DLD1 (cell line): ENCODE measurements around the gene FYN.
"Not testable (repeated sequence)": the region's sequence is repeated elsewhere in the genome, so short reads cannot be mapped to it uniquely, and the experiment has no call there.

ENCODE experiments used
- in situ Hi-C: cut with HindIII; loops from 2 replicates; pipeline ENCODE4 v1.10.0; 2017; ENCODE audit warnings: low sequenced_read_pairs

FYN gene

DNA sequence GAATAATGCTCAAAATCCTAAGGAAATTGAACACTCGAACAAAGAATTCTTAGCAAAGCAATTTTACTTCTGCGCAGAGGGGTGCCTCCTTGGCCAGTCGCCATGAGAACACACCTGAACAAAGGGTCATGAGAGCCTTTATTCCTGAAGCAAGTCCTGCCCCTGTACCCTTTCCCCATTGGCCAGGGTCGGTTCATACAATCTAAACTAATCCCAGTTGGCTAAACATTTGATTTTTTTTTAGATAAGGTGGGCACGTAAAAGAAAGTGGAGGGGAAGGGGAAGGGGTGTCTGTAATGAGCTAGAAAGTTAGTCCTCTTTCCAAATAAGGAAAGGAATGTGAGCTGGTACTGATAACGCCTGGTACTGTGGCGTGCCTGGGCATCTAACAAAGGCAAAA lies 37.9 kb downstream of the FYN start:
- in situ Hi-C loops = not testable (repeated sequence)

DNA sequence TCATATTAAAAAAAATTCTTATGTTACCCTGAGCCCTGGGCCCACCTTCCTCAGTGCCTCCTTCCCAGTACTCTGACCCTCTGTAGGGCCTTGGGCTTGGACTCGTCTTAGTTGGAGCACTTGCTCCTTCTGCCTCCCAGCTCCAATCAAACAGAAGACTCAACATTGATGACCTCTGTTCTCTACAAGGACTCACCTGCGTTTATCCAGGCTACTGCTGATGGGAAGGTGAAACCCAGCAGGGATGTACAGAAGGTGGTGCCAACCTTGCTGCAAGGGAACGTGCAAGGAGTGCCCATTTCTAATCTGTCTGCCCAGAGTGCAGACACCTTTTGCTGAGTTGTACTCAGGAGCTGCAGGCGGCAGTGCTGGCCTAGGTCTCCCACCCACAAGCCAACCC lies 38.9 kb downstream of the FYN start:
- in situ Hi-C loops = no loop called here

DNA sequence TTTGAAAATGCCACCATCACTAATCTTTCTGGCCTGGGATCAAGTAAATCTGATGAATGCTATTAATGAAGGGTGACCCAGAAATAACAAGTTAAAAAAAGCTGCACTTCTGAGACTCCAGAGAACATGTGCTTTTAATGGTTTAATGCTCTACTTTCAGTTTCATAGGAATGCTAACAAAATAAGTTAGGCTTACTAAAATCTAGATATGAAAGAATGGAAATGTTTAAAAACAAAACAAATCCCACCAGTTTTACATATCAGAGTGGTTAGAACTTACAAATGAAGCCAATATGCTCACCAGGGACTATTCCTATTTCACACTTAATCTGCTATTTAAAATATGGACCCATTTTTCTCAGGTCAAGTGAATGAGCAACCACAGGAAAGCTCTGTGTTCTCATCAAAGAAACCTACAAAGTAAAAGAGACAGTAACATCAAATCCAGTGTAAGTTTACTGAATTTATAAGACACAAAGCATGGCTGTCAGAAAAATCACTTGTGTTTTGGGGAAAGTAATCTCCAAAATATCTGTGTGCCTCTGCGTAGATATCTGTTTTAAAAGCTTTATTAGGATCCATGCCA lies 40.3 kb downstream of the FYN start:
- in situ Hi-C loops = no loop called here

DNA sequence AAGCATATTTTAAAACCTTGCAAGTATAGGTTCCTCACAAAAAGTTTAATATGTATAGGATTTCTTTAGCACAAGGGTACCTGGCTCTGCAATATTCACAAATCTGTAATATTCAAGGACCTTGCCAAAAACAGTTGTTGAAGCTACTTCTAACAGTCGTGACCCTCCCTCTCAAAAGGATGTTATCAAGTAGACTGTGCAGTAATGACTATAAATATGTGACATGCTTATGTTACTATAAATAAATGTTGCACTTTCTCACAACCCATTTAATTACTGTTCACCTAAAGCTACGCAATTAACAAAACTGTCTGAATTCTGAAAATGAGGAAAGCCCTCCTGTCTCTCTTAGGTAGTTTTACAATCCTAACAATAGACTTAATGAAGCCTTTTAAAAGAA lies 41.8 kb downstream of the FYN start:
- in situ Hi-C loops = no loop called here

DNA sequence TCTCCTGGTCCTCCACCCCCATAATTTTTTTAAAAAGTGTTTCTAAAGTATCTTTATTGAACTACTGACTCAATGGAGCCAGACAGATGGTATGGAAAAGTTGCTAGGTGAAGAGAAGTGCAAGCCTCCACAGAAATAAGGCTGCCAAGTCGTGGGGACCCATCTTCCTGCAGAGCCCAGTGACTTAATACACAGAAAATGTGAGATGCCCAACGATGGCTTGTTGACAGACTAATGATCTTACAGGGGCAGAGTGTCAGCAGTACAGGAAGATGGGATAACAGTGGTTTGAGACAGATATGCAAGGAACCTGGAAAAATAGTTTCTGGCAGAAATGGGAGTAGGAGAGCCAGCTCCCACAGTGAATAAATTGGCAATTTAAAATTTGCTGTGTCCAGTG lies 43.3 kb downstream of the FYN start:
- in situ Hi-C loops = no loop called here

DNA sequence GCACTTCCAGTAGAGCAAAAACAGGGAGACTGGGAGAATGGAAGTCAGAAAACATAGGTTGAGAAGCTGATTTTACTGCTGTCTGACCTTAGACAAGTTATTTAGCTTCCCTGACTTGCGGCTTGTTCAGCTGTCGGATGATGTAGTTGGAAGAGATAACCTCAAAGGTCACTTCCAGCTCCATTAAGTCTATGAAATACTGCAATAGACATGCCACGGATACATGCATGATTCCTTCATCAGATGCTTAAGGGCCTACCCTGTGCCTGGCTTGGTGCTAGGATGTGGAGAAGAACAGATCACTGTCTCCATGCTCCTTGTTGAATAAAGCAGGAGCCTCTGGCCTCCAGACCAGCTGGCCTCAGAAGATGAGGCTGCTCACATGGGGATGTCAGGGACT lies 43.7 kb downstream of the FYN start:
- in situ Hi-C loops = no loop called here

DNA sequence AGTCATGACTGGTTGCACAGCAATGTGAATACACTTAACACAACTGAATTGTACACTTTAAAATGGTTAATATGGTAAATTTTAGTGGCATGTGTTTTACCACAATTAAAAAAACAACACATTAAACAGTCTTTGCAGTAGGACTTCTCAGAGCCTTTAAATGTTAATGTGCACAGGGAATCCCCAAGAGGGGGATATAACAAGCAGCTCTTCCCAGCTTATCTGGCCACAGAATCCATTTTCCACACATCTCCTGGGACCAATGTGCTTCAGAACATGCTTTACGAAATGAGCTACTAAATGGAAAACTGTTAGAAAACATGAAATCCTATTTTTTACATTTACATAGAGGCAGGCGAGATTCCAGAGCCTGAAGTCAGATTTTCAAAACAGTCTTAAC lies 44.4 kb downstream of the FYN start:
- in situ Hi-C loops = no loop called here

DNA sequence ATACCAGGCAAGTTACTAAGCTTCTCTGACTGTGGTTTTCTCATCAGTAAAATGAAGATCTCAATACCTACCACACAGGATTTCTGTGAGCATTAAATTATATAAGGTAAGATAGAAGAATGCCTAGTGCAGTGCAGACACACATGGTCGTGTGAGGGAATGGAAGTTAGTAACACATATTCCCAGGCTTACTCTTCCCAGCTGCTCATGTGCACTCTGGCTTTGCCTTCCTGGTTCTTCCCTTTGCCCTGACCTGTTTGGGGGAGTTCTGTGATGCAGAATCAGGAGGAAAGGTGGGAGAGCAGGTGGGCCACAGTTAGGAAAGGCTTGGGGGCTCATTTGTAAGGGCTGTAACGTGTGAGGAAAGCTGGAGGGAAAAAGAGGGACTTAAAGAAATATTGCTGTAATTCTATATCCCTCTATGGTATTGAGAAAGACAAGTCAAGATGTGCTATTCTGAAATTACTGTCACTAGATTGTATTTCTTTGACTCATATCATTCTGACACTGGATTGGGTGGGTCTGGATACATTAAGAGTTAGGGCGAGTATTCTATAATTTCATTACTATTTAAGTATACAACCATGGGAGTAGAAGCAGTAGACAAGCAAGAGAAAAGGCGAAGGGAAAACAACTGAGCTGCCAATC lies 47.7 kb downstream of the FYN start:
- in situ Hi-C loops = no loop called here

DNA sequence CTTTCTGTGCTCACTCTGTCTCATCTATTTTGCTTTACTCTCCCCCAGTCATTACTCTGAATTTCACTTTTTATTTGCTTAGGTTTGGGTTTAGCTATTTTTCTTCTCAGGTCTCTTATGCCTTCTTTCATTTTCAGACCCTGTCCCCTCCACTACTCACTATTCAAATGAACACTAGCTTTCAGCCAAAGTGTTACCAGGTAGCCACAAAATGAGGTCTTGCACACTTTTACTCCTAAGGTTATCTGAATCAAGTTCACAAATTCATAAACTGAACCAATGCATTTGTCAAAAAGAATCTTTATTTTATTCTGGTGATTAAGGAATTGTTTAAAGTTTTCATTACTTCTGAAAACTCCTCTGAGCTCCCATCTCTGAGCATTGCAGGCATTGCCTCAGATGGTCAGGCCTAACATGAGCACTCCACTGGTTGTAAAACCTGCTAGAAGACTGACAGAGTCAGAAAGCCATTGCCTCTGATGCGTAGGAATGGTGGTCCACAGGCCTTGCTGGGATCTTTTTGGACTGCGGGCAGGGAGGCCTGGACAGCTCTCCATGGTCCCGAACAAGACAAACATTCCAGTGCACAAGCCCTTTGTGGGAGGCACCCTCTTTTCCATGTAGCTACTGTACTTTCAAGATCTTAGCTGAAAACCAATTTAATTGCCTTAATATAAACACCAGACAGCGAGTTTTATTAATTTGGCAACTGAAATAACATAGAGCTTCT lies 48.5 kb downstream of the FYN start:
- in situ Hi-C loops = no loop called here

DNA sequence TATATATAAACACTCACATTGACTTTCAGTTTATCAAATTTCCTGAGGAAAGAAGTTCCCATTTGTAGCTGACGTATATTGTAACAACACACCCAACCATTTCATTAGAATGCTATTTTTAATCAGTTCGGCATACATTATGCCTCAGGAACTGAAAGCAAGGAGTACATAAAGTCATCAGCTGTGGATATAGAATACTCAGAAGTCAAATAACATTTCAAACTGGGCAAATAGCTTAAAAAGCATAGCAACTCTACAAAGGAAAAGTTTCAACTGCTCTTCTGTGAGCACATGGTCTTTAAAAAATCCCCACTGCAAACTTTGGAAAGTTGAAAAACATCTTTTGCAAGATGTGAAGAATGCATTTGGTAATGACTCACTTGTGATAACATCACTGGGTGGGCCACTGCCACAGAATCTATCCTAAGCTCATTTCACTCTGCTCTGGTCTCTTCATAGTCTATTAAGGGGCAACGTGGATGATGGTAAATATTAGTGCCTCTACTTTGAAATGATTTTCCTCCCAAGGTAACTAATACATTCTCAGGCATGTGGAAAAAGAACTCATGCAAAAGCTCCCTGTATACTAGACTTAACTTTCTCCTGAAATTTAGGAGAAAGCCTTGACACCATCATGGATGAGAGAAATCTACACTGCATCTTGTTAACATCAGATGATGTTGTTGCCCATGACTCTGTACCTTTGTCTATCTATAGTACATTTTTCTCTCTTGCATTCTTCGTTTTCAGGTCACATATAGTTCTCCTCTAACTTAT lies 49.2 kb downstream of the FYN start:
- in situ Hi-C loops = no loop called here

DNA sequence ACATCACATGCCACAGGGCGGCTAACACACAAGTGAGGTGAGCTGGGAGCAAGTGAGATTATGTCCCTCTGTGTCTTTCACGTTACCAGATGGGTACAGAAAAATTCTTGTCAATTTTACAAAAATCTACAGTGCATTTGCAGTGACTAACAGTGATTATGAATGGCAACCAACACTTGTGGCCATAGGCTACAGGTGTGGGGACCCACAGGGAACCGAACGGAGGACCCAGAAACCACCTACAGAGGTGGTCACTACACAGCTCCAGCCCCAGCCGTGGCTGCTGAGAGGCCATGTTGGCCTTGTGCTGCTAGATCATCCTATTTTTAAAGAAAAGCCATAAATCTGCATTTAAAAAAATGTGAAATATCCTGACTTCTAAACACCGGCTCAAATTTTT lies 50.2 kb downstream of the FYN start:
- in situ Hi-C loops = no loop called here

DNA sequence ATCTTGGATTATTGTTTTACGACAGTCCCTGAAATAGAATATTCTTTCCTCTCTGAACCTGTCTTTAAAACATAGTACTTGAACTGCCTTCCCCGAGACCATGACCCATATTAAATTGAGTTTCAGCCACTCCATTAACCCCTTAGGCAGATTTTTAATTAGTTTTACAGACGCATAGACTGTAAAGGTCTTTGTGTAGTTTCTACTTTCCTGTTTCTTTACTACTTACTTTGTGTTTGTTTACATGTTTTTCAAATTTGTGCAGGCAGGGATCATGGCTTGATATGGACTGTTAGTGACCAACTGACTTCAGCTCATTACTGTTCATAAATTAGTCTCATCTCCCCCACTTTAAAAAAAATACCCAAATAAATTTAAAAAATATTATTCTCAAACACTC lies 53.8 kb downstream of the FYN start:
- in situ Hi-C loops = no loop called here

DNA sequence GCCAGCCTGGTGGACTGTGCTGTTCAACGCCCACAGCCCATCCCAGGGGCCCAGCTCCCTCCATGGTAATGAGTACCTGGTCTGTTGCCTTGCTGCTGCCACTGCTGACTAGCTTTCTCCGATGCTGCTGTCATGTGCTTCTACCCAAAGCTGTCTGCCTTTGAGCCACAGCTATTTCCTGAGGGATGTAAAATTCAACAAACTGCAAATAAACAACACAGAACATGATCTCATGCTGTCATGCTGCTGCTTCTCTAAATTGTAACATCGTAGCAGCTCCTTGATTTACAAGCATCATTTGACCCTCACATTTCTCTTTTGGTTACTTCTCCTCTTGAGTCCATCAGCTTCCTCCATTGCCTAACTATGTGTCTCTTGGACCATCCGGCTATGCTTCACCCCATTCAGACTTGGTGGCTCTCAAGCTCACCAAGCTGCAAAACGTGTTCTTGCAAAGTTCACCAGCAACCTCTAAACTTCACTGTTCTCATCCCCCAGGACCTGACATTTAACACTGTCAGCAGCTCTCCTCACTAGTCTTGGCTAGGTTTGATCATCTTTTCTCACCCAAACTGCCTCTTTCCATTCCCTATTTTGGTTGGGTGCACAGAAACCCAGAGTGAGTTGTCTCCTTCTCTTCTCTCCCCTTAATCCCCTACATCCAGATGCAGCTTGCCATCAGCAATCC lies 54.6 kb downstream of the FYN start:
- in situ Hi-C loops = no loop called here

DNA sequence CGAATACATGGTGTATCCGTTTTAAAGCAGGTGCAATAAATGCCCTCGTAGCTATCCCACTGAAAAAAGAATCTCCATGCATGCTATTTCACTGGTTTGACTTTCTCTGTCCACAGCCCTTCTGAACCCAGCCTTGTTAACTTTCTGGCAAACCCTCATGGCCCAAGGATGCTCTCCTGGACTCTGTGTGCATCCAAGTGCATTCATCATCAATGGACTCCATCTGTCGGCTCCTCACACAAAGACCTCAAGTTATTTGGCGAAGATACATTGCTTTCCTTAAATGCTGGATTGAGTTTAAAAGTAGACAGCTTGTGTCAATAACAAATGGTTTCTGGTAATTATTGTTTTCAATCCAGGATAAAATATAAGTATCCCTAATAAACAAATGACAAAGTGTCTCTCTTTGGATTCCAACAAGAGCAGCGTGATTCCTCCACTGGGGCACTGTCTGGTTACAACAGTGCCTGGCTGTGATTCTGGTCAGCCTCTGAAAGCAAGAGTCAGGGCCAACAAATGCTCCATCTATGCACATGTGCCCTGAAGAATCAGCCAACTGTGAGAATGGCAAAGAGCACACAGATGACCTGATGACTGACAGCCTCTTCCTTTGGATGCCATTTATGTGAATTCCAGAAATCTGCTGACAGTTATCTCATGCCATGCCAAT lies 55.7 kb downstream of the FYN start:
- in situ Hi-C loops = no loop called here

DNA sequence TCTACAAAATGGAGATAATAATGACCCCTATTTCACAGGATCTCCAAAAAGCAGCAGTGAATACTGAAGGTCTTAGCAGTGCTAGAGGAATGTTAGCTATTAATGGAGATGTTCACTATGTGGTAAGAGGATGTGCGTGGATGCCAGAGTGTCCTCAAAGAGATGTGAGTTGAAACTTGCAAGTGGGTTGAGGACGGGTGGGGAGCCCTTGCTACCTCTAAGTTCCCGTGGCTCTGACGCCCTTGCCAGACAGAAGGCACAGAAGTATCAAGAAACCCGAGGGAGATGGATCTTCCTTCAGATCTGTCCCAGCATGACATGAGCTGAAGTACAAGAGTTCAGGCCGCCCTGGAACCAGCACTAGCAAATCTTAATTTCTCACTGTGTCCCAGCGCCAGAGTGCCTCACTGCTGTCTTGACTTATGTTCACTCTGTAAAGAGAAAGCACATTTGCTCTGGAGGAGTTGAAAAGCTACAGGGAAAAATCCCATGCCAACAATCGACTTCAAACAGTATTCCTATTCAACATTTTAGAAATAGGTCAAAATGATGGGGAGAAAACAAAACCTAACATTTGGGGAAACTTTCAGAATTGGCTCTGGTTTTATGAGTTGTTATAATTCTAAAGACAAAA lies 59.5 kb downstream of the FYN start:
- in situ Hi-C loops = no loop called here

DNA sequence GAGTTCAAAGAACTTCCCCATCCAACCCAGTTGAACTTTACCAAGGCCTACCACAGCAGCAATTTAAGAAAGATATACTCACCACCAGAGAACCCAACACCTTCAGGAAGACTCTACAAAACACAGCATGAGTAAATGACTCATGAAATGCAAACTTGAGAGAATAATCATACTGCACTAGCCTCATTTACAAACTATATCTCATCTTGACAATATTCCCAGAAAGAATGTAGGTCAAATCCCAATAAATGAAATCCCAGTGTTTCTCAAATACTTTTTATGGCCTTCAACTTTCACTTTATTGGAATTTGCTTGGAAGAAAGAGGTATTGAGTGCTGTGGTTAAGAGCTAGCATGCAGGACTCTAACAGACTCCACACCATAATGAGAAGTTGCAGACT lies 60.0 kb downstream of the FYN start:
- in situ Hi-C loops = no loop called here

DNA sequence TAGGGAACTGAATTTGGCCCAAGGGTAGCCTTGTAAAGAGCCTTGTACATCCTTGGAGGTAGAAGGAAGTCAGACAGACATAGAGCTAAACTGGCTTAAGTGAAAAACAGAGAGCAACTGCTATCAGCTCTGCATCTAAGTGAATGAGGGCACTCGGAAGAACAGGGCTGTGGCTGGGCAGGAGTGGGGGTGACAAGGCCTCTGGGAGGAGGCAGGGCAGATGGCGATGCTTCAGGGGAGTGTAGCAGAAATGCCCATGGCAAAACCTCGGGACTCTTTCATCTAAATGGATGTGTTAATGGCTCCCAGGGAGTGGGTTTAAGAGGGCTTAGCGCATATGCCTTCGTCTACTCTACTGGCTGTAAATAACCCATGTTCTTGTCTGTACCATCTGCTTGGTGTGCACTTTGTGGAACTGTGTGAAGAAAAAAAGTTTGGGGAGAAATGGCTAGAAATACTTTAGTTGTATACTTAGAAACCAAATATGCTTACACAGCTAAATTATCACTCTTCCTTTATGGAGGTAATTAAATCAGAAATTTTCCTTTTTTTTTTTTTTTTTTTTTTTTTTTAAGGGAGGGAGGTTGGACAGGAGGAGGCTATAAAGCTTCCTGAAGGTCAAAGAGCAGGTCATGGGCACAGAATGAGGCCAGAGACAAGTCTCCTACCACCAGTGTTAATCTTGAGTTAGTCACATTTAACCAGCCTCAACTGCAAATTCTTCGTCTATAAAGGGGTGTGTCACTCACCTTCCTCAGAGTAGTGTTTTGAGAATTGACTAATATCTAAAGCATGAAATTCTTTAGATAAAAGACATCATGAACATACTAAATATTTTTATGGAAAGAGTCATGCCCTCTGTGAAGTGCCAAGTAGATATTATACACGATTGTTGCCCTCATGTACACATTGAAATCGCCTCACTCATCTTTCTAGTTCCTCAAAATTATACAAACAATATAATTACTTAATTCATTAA lies 60.9 kb downstream of the FYN start:
- in situ Hi-C loops = no loop called here

DNA sequence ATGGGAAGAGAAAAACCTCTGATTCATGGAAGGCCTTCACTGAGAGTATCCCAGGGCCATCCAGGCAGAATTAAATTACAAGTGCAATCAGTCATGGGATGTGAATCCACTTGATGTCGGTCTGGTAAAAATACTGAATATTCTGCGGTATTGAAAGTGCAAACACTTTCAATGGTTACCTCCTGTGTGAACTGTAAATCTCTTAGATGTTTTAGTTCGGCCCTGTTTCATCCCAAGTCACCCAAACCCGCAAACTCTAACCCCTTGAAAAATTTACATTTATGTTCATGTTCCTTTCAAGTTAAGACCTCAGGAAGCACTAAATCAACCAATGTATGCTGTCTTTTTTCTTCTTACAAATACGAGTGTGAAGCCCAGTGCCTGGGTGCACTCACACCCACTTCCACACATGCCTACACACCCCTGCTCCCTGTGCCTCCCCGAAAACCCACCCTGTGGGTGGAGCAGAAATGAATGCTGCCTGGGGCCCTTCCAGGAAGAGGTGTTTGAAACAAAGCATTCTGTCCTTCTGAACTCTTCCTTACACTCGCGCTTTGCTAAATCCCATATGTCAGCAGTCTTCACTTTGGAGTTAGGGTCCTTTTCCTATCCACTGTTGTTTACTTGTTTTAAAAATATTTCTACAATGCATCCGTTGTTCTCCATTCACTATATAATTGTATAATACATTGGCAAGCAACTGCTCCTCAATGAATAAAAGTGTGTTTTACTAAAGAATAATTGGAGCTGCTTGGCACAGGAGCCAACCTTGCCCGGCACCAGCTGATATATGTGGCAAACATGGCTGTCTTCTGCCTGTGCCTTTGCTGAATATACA lies 62.7 kb downstream of the FYN start:
- in situ Hi-C loops = no loop called here
